ENCODE measurements around the gene TCAF1. TPM values are rescaled to one million over a fixed set of nuclear protein-coding genes. Genes with fewer than 3 reads are reported as not detected.
"Not testable (repeated sequence)": the region's sequence is repeated elsewhere in the genome, so short reads cannot be mapped to it uniquely, and the experiment has no call there.

The TCAF1 gene
- polyA plus RNA-seq, 4 donors = 74.8 to 85.9 (median 78.6) TPM

DNA sequence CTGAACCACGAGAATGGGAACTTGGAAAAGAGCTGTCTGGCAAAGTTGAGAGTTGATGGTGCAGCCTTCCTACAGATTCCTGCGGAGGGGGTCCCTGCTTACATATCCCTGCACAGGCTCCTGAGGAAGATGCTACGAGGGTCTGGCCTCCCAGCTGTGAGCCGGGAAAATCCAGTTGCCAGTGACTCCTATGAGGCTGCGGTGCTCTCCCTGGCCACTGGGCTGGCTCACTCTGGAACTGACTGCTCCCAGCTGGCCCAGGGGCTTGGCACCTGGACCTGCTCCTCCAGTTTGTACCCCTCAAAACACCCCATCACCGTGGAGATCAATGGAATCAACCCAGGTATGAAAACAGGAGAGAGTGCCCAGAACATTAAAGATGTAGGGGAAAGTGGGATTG lies 91.3 kb downstream of the TCAF1 start:
- DNase-seq (ENCODE audit: low read depth in 4 of 4, low spot score in 3 of 4) = not testable (repeated sequence)

DNA sequence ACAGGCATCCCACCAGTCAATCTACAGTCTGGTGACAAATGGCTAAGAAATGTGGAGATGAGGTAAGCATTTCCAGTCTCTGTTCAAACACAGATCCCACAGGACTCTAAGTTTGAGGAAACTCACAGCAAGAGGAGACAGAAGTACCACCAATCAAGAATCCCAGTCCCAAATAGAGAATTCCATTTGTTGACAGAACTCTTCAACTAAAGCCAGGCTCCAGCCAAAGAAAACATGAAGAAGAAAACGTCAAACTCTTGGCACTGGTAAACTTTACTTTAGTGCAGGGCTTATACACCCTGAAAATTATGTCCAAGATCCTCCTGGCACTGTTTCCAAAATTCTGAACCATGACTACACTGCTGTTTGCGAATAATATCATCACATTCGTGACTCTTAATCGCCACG lies 95.3 kb downstream of the TCAF1 start:
- DNase-seq (ENCODE audit: low read depth in 4 of 4, low spot score in 3 of 4) = not testable (repeated sequence)

Other genes with a start within 250 kb of the TCAF1 start
- not detected for gene CTAGE6, start 144.5 kb downstream of the TCAF1 start, polyA plus RNA-seq (ENCODE audit: insufficient read length in 4 of 4)
- gene OR2F2, start 33.1 kb upstream of the TCAF1 start, polyA plus RNA-seq (ENCODE audit: insufficient read length in 4 of 4) = not detected
- under 1 TPM in 2 of 4 donors, not detected in 2; 0.15 to 0.18 TPM for gene OR2F1, start 52.7 kb upstream of the TCAF1 start, polyA plus RNA-seq (ENCODE audit: insufficient read length in 4 of 4)
- gene OR6B1, start 98.1 kb upstream of the TCAF1 start, polyA plus RNA-seq (ENCODE audit: insufficient read length in 4 of 4) = not detected
- gene OR2A5, start 146.8 kb upstream of the TCAF1 start, polyA plus RNA-seq (ENCODE audit: insufficient read length in 4 of 4) = under 1 TPM in 2 of 4 donors, not detected in 2; 0.06 TPM
- under 1 TPM in 1 of 4 donors, not detected in 3; 0.18 TPM for gene OR2A25, start 167.6 kb upstream of the TCAF1 start, polyA plus RNA-seq (ENCODE audit: insufficient read length in 4 of 4)
- under 1 TPM in 2 of 4 donors, not detected in 2; 0.07 to 0.11 TPM for gene OR2A12, start 184.1 kb upstream of the TCAF1 start, polyA plus RNA-seq (ENCODE audit: insufficient read length in 4 of 4)
- gene OR2A2, start 207.4 kb upstream of the TCAF1 start, polyA plus RNA-seq (ENCODE audit: insufficient read length in 4 of 4) = not detected
- gene OR2A14, start 221.0 kb upstream of the TCAF1 start, polyA plus RNA-seq (ENCODE audit: insufficient read length in 4 of 4) = under 1 TPM in 1 of 4 donors, not detected in 3; 0.09 TPM